Measurements from ENCODE around the gene ABCC6.

Gene ABCC6

GRCh38 chr16:16137110-16137509 is 86.2 kb downstream of the ABCC6 start:
- Histone ChIP-seq H3K4me1 (ENCODE audit: control insufficient read depth in 2 of 2, insufficient read depth in 1 of 2, low read depth in 1 of 2, low read length in 2 of 2) (no peaks in the 10 kb centered on the region), H4K91ac (ENCODE audit: low read depth, low read length, poor library complexity) (no peak overlapping the region), H3K36me3 (replicated peaks in 1 of 2; ENCODE audit: control insufficient read depth in 2 of 2, insufficient read depth in 2 of 2, low read length in 2 of 2) (peaks cover 17 to 32% of the 10 kb centered on the region in 2 donors), H3K27ac (replicated peaks; ENCODE audit: low read length) (no peak overlapping the region), H2BK12ac (ENCODE audit: low read length) (no peak overlapping the region), H3K4ac (ENCODE audit: low read length) (no peak overlapping the region), H3K79me1 (ENCODE audit: low read depth, low read length) (no peaks in the 10 kb centered on the region), H3K18ac (ENCODE audit: low read length) (no peak overlapping the region), H2BK15ac (ENCODE audit: low read length) (no peak overlapping the region), H3K4me3 (ENCODE audit: low read length in 2 of 2) (no peak overlapping the region), H2AFZ (ENCODE audit: low read length) (no peak overlapping the region), H3K23ac (ENCODE audit: low read depth, low read length, poor library complexity) (no peak overlapping the region), H4K8ac (ENCODE audit: low read depth, low read length) (no peak overlapping the region), H3K27me3 (ENCODE audit: control insufficient read depth in 3 of 3, insufficient read depth in 3 of 3, low read depth in 1 of 3, low read length in 3 of 3) (no peaks in the 10 kb centered on the region), H2BK5ac (ENCODE audit: low read length) (no peak overlapping the region), H2BK120ac (ENCODE audit: low read depth, low read length) (no peak overlapping the region), H3K14ac (ENCODE audit: low read length) (no peak overlapping the region), H3K4me2 (ENCODE audit: insufficient read depth, low read length, poor library complexity, severe bottlenecking) (no peak overlapping the region), H2AK5ac (ENCODE audit: low read depth, low read length) (no peak overlapping the region), H3K9ac (ENCODE audit: low read depth, low read length, poor library complexity) (no peak overlapping the region), H3K9me3 (replicated peaks in 1 of 2; ENCODE audit: control insufficient read depth in 2 of 2, insufficient read depth in 1 of 2, low read depth in 1 of 2, low read length in 2 of 2) (no peaks in the 10 kb centered on the region)
- no peak for DNase-seq (ENCODE audit: low spot score)
- WGBS, 2 donors (ENCODE audit: extremely low coverage in 2 of 2, insufficient read length in 2 of 2, insufficient replicate concordance in 1 of 2) = no CpG with 5 or more reads among the region's 8 CpGs

GRCh38 chr16:16136588-16136987 is 86.7 kb downstream of the ABCC6 start:
- Histone ChIP-seq H2BK120ac (ENCODE audit: low read depth, low read length) (no peak overlapping the region), H2AFZ (ENCODE audit: low read length) (no peak overlapping the region), H3K9ac (ENCODE audit: low read depth, low read length, poor library complexity) (no peak overlapping the region), H2BK5ac (ENCODE audit: low read length) (no peak overlapping the region), H3K36me3 (replicated peaks in 1 of 2; ENCODE audit: control insufficient read depth in 2 of 2, insufficient read depth in 2 of 2, low read length in 2 of 2) (peaks cover 15 to 32% of the 10 kb centered on the region in 2 donors), H3K9me3 (replicated peaks in 1 of 2; ENCODE audit: control insufficient read depth in 2 of 2, insufficient read depth in 1 of 2, low read depth in 1 of 2, low read length in 2 of 2) (no peaks in the 10 kb centered on the region), H3K27ac (replicated peaks; ENCODE audit: low read length) (no peak overlapping the region), H3K4me3 (ENCODE audit: low read length in 2 of 2) (no peak overlapping the region), H3K18ac (ENCODE audit: low read length) (no peak overlapping the region), H3K14ac (ENCODE audit: low read length) (no peak overlapping the region), H2AK5ac (ENCODE audit: low read depth, low read length) (no peak overlapping the region), H3K79me1 (ENCODE audit: low read depth, low read length) (no peaks in the 10 kb centered on the region), H3K4ac (ENCODE audit: low read length) (no peak overlapping the region), H4K91ac (ENCODE audit: low read depth, low read length, poor library complexity) (no peak overlapping the region), H2BK12ac (ENCODE audit: low read length) (no peak overlapping the region), H3K4me1 (ENCODE audit: control insufficient read depth in 2 of 2, insufficient read depth in 1 of 2, low read depth in 1 of 2, low read length in 2 of 2) (no peaks in the 10 kb centered on the region), H3K27me3 (ENCODE audit: control insufficient read depth in 3 of 3, insufficient read depth in 3 of 3, low read depth in 1 of 3, low read length in 3 of 3) (no peaks in the 10 kb centered on the region), H3K4me2 (ENCODE audit: insufficient read depth, low read length, poor library complexity, severe bottlenecking) (no peak overlapping the region), H4K8ac (ENCODE audit: low read depth, low read length) (no peak overlapping the region), H3K23ac (ENCODE audit: low read depth, low read length, poor library complexity) (no peak overlapping the region), H2BK15ac (ENCODE audit: low read length) (no peak overlapping the region)
- no CpG with 5 or more reads among the region's 6 CpGs for WGBS, 2 donors (ENCODE audit: extremely low coverage in 2 of 2, insufficient read length in 2 of 2, insufficient replicate concordance in 1 of 2)
- no peak for DNase-seq (ENCODE audit: low spot score)

- H2BK12ac ChIP-seq (ENCODE audit: low read length) = no peak overlapping the region
- no peak overlapping the region for H2BK15ac ChIP-seq (ENCODE audit: low read length)
- peaks cover 2% of the 10 kb centered on the region for H3K79me1 ChIP-seq (ENCODE audit: low read depth, low read length)
- no peak overlapping the region for H3K14ac ChIP-seq (ENCODE audit: low read length)
- no peak overlapping the region for H2BK5ac ChIP-seq (ENCODE audit: low read length)
- no peak overlapping the region for H4K8ac ChIP-seq (ENCODE audit: low read depth, low read length)
- no peaks in the 10 kb centered on the region for H3K27me3 ChIP-seq (ENCODE audit: control insufficient read depth in 3 of 3, insufficient read depth in 3 of 3, low read depth in 1 of 3, low read length in 3 of 3)
- H3K4me1 ChIP-seq (ENCODE audit: control insufficient read depth in 2 of 2, insufficient read depth in 1 of 2, low read depth in 1 of 2, low read length in 2 of 2) = no peaks in the 10 kb centered on the region
- no CpG with 5 or more reads among the region's 21 CpGs for WGBS, 2 donors (ENCODE audit: extremely low coverage in 2 of 2, insufficient read length in 2 of 2, insufficient replicate concordance in 1 of 2)
- H3K9me3 ChIP-seq (replicated peaks in 1 of 2; ENCODE audit: control insufficient read depth in 2 of 2, insufficient read depth in 1 of 2, low read depth in 1 of 2, low read length in 2 of 2) = no peaks in the 10 kb centered on the region
- H3K4me3 ChIP-seq (ENCODE audit: low read length in 2 of 2) = no peak overlapping the region
- DNase-seq (ENCODE audit: low spot score) = no peak
- H2BK120ac ChIP-seq (ENCODE audit: low read depth, low read length) = no peak overlapping the region
- peaks cover 12 to 33% of the 10 kb centered on the region in 2 donors for H3K36me3 ChIP-seq (replicated peaks in 1 of 2; ENCODE audit: control insufficient read depth in 2 of 2, insufficient read depth in 2 of 2, low read length in 2 of 2)
- H2AK5ac ChIP-seq (ENCODE audit: low read depth, low read length) = no peak overlapping the region
- H3K23ac ChIP-seq (ENCODE audit: low read depth, low read length, poor library complexity) = no peak overlapping the region
- H4K91ac ChIP-seq (ENCODE audit: low read depth, low read length, poor library complexity) = no peak overlapping the region
- H3K9ac ChIP-seq (ENCODE audit: low read depth, low read length, poor library complexity) = no peak overlapping the region
- H3K27ac ChIP-seq (replicated peaks; ENCODE audit: low read length) = no peak overlapping the region
- no peak overlapping the region for H3K18ac ChIP-seq (ENCODE audit: low read length)
- H3K4ac ChIP-seq (ENCODE audit: low read length) = no peak overlapping the region
- no peak overlapping the region for H2AFZ ChIP-seq (ENCODE audit: low read length)
- no peak overlapping the region for H3K4me2 ChIP-seq (ENCODE audit: insufficient read depth, low read length, poor library complexity, severe bottlenecking)
Measured at GRCh38 chr16:16133943-16134604, 89.2 kb downstream of the ABCC6 start.

- H3K4me1 ChIP-seq (ENCODE audit: control insufficient read depth in 2 of 2, insufficient read depth in 1 of 2, low read depth in 1 of 2, low read length in 2 of 2) = no peaks in the 10 kb centered on the region
- no peak for DNase-seq (ENCODE audit: low spot score)
- no peak overlapping the region for H2BK5ac ChIP-seq (ENCODE audit: low read length)
- no peaks in the 10 kb centered on the region for H3K27me3 ChIP-seq (ENCODE audit: control insufficient read depth in 3 of 3, insufficient read depth in 3 of 3, low read depth in 1 of 3, low read length in 3 of 3)
- peaks cover 5 to 19% of the 10 kb centered on the region in 2 donors for H3K36me3 ChIP-seq (replicated peaks in 1 of 2; ENCODE audit: control insufficient read depth in 2 of 2, insufficient read depth in 2 of 2, low read length in 2 of 2)
- no peak overlapping the region for H2BK15ac ChIP-seq (ENCODE audit: low read length)
- no peak overlapping the region for H3K4me2 ChIP-seq (ENCODE audit: insufficient read depth, low read length, poor library complexity, severe bottlenecking)
- no peak overlapping the region for H2AK5ac ChIP-seq (ENCODE audit: low read depth, low read length)
- H4K91ac ChIP-seq (ENCODE audit: low read depth, low read length, poor library complexity) = no peak overlapping the region
- WGBS, 2 donors (ENCODE audit: extremely low coverage in 2 of 2, insufficient read length in 2 of 2, insufficient replicate concordance in 1 of 2) = no CpG with 5 or more reads among the region's 15 CpGs
- no peak overlapping the region for H4K8ac ChIP-seq (ENCODE audit: low read depth, low read length)
- H2BK12ac ChIP-seq (ENCODE audit: low read length) = no peak overlapping the region
- H2BK120ac ChIP-seq (ENCODE audit: low read depth, low read length) = no peak overlapping the region
- H3K9ac ChIP-seq (ENCODE audit: low read depth, low read length, poor library complexity) = no peak overlapping the region
- no peak overlapping the region for H3K27ac ChIP-seq (replicated peaks; ENCODE audit: low read length)
- H3K4ac ChIP-seq (ENCODE audit: low read length) = no peak overlapping the region
- H3K79me1 ChIP-seq (ENCODE audit: low read depth, low read length) = peaks cover 2% of the 10 kb centered on the region
- no peak overlapping the region for H3K23ac ChIP-seq (ENCODE audit: low read depth, low read length, poor library complexity)
- no peak overlapping the region for H3K18ac ChIP-seq (ENCODE audit: low read length)
- no peak overlapping the region for H3K14ac ChIP-seq (ENCODE audit: low read length)
- H3K9me3 ChIP-seq (replicated peaks in 1 of 2; ENCODE audit: control insufficient read depth in 2 of 2, insufficient read depth in 1 of 2, low read depth in 1 of 2, low read length in 2 of 2) = no peaks in the 10 kb centered on the region
- no peak overlapping the region for H3K4me3 ChIP-seq (ENCODE audit: low read length in 2 of 2)
- no peak overlapping the region for H2AFZ ChIP-seq (ENCODE audit: low read length)
Measured at GRCh38 chr16:16131659-16132058, 91.6 kb downstream of the ABCC6 start.
